ENCODE results near the gene ACSBG1. TPM values are rescaled to one million over a fixed set of nuclear protein-coding genes. Genes with fewer than 3 reads are reported as not detected.

The ACSBG1 gene
- total RNA-seq, 4 donors from 2014 or later, result 0.09 to 0.31 TPM; not detected in 2

- intact Hi-C loops (cut with DNase I), result loop anchor here (5.0 kb wide), 1 partner anchor 133 kb away; no protein-coding TSS in a partner anchor
- no peak overlapping the region for H3K4me3 ChIP-seq
- H3K9me3 ChIP-seq, result no peaks in the 10 kb centered on the region
- H3K27ac ChIP-seq, result no peak overlapping the region
- H3K4me1 ChIP-seq, result peaks cover 0 to 16% (median 3%) of the 10 kb centered on the region in 3 donors
- no peak for TF ChIP-seq POLR2A (IDR thresholded peaks at IDR 0.05)
- TF ChIP-seq, protein P1, sequence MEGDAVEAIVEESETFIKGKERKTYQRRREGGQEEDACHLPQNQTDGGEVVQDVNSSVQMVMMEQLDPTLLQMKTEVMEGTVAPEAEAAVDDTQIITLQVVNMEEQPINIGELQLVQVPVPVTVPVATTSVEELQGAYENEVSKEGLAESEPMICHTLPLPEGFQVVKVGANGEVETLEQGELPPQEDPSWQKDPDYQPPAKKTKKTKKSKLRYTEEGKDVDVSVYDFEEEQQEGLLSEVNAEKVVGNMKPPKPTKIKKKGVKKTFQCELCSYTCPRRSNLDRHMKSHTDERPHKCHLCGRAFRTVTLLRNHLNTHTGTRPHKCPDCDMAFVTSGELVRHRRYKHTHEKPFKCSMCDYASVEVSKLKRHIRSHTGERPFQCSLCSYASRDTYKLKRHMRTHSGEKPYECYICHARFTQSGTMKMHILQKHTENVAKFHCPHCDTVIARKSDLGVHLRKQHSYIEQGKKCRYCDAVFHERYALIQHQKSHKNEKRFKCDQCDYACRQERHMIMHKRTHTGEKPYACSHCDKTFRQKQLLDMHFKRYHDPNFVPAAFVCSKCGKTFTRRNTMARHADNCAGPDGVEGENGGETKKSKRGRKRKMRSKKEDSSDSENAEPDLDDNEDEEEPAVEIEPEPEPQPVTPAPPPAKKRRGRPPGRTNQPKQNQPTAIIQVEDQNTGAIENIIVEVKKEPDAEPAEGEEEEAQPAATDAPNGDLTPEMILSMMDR (IDR thresholded peaks at IDR 0.05), result no peak
- 57 to 76% methylated on average over 6 to 7 of the region's 7 CpGs for WGBS, 2 donors
- no peaks in the 10 kb centered on the region for H3K36me3 ChIP-seq
- H3K27me3 ChIP-seq, result peaks cover 0 to 9% (median 0%) of the 10 kb centered on the region in 4 donors
- DNase-seq, result no peak
Observed at GRCh38 chr15:78244893-78245292, 10.5 kb upstream of the ACSBG1 start.

DNA sequence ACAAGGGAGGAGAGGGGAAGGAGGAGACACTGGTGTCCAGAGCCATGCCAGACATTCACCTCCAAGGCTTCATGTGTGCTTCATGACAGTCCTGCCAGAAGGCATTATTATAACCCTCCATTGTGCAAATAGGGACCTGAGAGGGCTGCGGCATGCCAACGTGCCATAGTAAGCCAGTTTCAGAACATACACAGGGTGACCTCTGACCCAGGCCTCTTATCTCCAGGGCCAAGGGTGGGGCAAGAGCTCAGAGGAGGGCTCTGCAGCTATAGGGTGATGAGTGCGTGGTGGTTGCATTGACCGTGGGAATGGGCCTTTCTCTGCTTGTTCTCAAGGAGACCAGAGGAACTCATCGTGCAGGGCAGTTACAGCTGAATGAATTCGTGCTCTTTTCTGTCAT is 9.7 kb upstream of the ACSBG1 start:
- DNase-seq, result no peak

GRCh38 chr15:78243491-78243941 is 9.2 kb upstream of the ACSBG1 start:
- WGBS, 2 donors, result 43 to 45% methylated on average over 3 of the region's 6 CpGs
- Histone ChIP-seq H3K4me1 (peaks cover 0 to 16% (median 3%) of the 10 kb centered on the region in 3 donors), H3K27me3 (peaks cover 0 to 9% (median 0%) of the 10 kb centered on the region in 4 donors), H3K36me3 (no peaks in the 10 kb centered on the region), H3K4me3 (no peak overlapping the region), H3K9me3 (no peaks in the 10 kb centered on the region), H3K27ac (no peak overlapping the region)
- no peak for TF ChIP-seq POLR2A (IDR thresholded peaks at IDR 0.05)
- TF ChIP-seq, protein P1 (IDR thresholded peaks at IDR 0.05), result no peak
- intact Hi-C loops (cut with DNase I), result loop anchor here (5.0 kb wide), 1 partner anchor 131 kb away; no protein-coding TSS in a partner anchor
- DNase-seq, result no peak

More for the DNA sequence above, 9.7 kb upstream of the ACSBG1 start:
- no peaks in the 10 kb centered on the region for H3K36me3 ChIP-seq
- H3K9me3 ChIP-seq, result no peaks in the 10 kb centered on the region
- peaks cover 0 to 16% (median 3%) of the 10 kb centered on the region in 3 donors for H3K4me1 ChIP-seq
- no peak overlapping the region for H3K27ac ChIP-seq
- H3K4me3 ChIP-seq, result no peak overlapping the region
- H3K27me3 ChIP-seq, result peaks cover 0 to 9% (median 0%) of the 10 kb centered on the region in 4 donors
- intact Hi-C loops (cut with DNase I), result loop anchor here (5.0 kb wide), 1 partner anchor 132 kb away; no protein-coding TSS in a partner anchor
- WGBS, 2 donors, result 79 to 89% methylated on average over 6 of the region's 6 CpGs
- TF ChIP-seq POLR2A (IDR thresholded peaks at IDR 0.05), result no peak
- TF ChIP-seq, protein P1 (IDR thresholded peaks at IDR 0.05), result no peak

GRCh38 chr15:78243058-78243457 is 8.7 kb upstream of the ACSBG1 start:
- intact Hi-C loops (cut with DNase I), result loop anchor here (5.0 kb wide), 1 partner anchor 131 kb away; no protein-coding TSS in a partner anchor
- Histone ChIP-seq H3K4me1 (peaks cover 0 to 16% (median 3%) of the 10 kb centered on the region in 3 donors), H3K4me3 (no peak overlapping the region), H3K27ac (no peak overlapping the region), H3K9me3 (no peaks in the 10 kb centered on the region), H3K36me3 (no peaks in the 10 kb centered on the region), H3K27me3 (peaks cover 0 to 9% (median 0%) of the 10 kb centered on the region in 4 donors)
- DNase-seq, result no peak
- no peak for TF ChIP-seq POLR2A (IDR thresholded peaks at IDR 0.05)
- TF ChIP-seq, protein P1 (IDR thresholded peaks at IDR 0.05), result no peak
- WGBS, 2 donors, result 68 to 77% methylated on average over 4 to 5 of the region's 6 CpGs

DNA sequence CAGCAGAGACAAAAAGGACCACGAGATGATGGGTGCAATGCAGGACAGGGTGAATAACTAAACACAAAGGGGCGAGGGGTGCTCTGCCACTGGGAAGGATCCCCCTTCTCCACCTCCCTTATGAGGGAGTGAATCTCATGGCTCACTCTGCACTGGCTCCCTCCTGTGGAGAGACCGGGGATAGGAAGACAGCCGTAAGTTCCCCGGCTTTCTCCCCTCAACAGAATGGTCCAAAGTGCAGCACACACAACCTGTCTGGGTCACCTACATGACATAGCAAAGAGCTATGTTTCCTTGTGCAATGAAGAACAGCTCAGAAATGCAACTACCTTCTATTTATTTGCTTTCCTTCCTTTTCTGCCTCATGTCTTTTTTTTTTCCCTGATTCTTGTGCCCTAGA is 7.8 kb upstream of the ACSBG1 start:
- DNase-seq, result no peak
- Histone ChIP-seq H3K4me3 (no peak overlapping the region), H3K9me3 (no peaks in the 10 kb centered on the region), H3K4me1 (peaks cover 0 to 16% (median 3%) of the 10 kb centered on the region in 3 donors), H3K27me3 (peaks cover 0 to 9% (median 0%) of the 10 kb centered on the region in 4 donors), H3K36me3 (no peaks in the 10 kb centered on the region), H3K27ac (no peak overlapping the region)
- 62 to 76% methylated on average over 4 to 5 of the region's 5 CpGs for WGBS, 2 donors
- TF ChIP-seq, protein P1 (IDR thresholded peaks at IDR 0.05), result peak in 4 of 6 experiments; percentile 10 to 44 (median 14)
- TF ChIP-seq POLR2A (IDR thresholded peaks at IDR 0.05), result no peak
- intact Hi-C loops (cut with DNase I), result loop anchor here (5.0 kb wide), 1 partner anchor 130 kb away; no protein-coding TSS in a partner anchor

All from esophagus squamous epithelium (tissue), 5 donors.